ENCODE measurements around the gene PRR20G.

The PRR20G gene

GRCh38 chr3:127307916-127308315, 20.1 kb upstream of the PRR20G start:
- TF ChIP-seq EZH2 (IDR thresholded peaks at IDR 0.05; ENCODE audit: borderline replicate concordance, low read length) (no peak), CTCF (IDR thresholded peaks at IDR 0.05; ENCODE audit: low read length) (no peak)
- H3K4me3 ChIP-seq (ENCODE audit: low read depth, low read length, poor library complexity, severe bottlenecking): no peak overlapping the region
- no peaks in the 10 kb centered on the region for H3K27me3 ChIP-seq (ENCODE audit: insufficient read depth, low read length)

GRCh38 chr3:127307112-127307835, 19.4 kb upstream of the PRR20G start:
- Histone ChIP-seq H3K4me3 (ENCODE audit: low read depth, low read length, poor library complexity, severe bottlenecking) (no peak overlapping the region), H3K79me2 (ENCODE audit: insufficient read depth, low read length) (no peaks in the 10 kb centered on the region), H3K9me3 (ENCODE audit: low read length) (no peaks in the 10 kb centered on the region), H3K27me3 (ENCODE audit: insufficient read depth, low read length) (no peaks in the 10 kb centered on the region), H4K20me1 (ENCODE audit: insufficient read depth, low read length) (no peaks in the 10 kb centered on the region), H3K27ac (ENCODE audit: low read depth, low read length, poor library complexity, severe bottlenecking) (no peak overlapping the region), H3K9ac (ENCODE audit: low read length) (no peak overlapping the region), H3K9me2 (ENCODE audit: low read depth, low read length) (no peaks in the 10 kb centered on the region), H3K4me1 (ENCODE audit: insufficient read depth, low read length, severe bottlenecking) (no peaks in the 10 kb centered on the region), H2AFZ (ENCODE audit: low read length) (no peak overlapping the region), H3F3A (ENCODE audit: insufficient read depth, low read length) (no peaks in the 10 kb centered on the region), H3K4me2 (ENCODE audit: low read length) (no peak overlapping the region), H3K36me3 (ENCODE audit: insufficient read depth, low read length) (no peaks in the 10 kb centered on the region)
- TF ChIP-seq CTCF (IDR thresholded peaks at IDR 0.05; ENCODE audit: low read length) (no peak), EZH2 (IDR thresholded peaks at IDR 0.05; ENCODE audit: borderline replicate concordance, low read length) (no peak)

More at GRCh38 chr3:127307916-127308315, 20.1 kb upstream of the PRR20G start:
- Histone ChIP-seq H3K9ac (ENCODE audit: low read length) (no peak overlapping the region), H3K9me2 (ENCODE audit: low read depth, low read length) (no peaks in the 10 kb centered on the region), H3K4me1 (ENCODE audit: insufficient read depth, low read length, severe bottlenecking) (no peaks in the 10 kb centered on the region), H3K79me2 (ENCODE audit: insufficient read depth, low read length) (no peaks in the 10 kb centered on the region), H3K36me3 (ENCODE audit: insufficient read depth, low read length) (no peaks in the 10 kb centered on the region), H3K9me3 (ENCODE audit: low read length) (no peaks in the 10 kb centered on the region), H3K27ac (ENCODE audit: low read depth, low read length, poor library complexity, severe bottlenecking) (no peak overlapping the region), H4K20me1 (ENCODE audit: insufficient read depth, low read length) (no peaks in the 10 kb centered on the region), H2AFZ (ENCODE audit: low read length) (no peak overlapping the region), H3K4me2 (ENCODE audit: low read length) (no peak overlapping the region), H3F3A (ENCODE audit: insufficient read depth, low read length) (no peaks in the 10 kb centered on the region)

GRCh38 chr3:127306361-127307111, 18.7 kb upstream of the PRR20G start:
- H3K9me3 ChIP-seq (ENCODE audit: low read length): no peaks in the 10 kb centered on the region
- no peaks in the 10 kb centered on the region for H4K20me1 ChIP-seq (ENCODE audit: insufficient read depth, low read length)
- H3K4me3 ChIP-seq (ENCODE audit: low read depth, low read length, poor library complexity, severe bottlenecking): no peak overlapping the region
- H3K27me3 ChIP-seq (ENCODE audit: insufficient read depth, low read length): no peaks in the 10 kb centered on the region
- H3K27ac ChIP-seq (ENCODE audit: low read depth, low read length, poor library complexity, severe bottlenecking): no peak overlapping the region
- no peaks in the 10 kb centered on the region for H3K79me2 ChIP-seq (ENCODE audit: insufficient read depth, low read length)
- no peaks in the 10 kb centered on the region for H3K9me2 ChIP-seq (ENCODE audit: low read depth, low read length)
- no peaks in the 10 kb centered on the region for H3K36me3 ChIP-seq (ENCODE audit: insufficient read depth, low read length)
- H3F3A ChIP-seq (ENCODE audit: insufficient read depth, low read length): no peaks in the 10 kb centered on the region
- no peak for TF ChIP-seq EZH2 (IDR thresholded peaks at IDR 0.05; ENCODE audit: borderline replicate concordance, low read length)
- no peak for TF ChIP-seq CTCF (IDR thresholded peaks at IDR 0.05; ENCODE audit: low read length)
- no peak overlapping the region for H2AFZ ChIP-seq (ENCODE audit: low read length)
- H3K4me1 ChIP-seq (ENCODE audit: insufficient read depth, low read length, severe bottlenecking): no peaks in the 10 kb centered on the region
- H3K9ac ChIP-seq (ENCODE audit: low read length): no peak overlapping the region
- H3K4me2 ChIP-seq (ENCODE audit: low read length): no peak overlapping the region

Measured in OCI-LY1 (cell line).